CD4-positive, alpha-beta T cell treated with Interleukin-15 for 4 hours (primary cell): ENCODE measurements around the gene KIAA1671.
"Not testable (repeated sequence)": the region's sequence is repeated elsewhere in the genome, so short reads cannot be mapped to it uniquely, and the experiment has no call there.

Experiments used
- DNase-seq: peaks from one replicate; pipeline ENCODE4 v3.0.0-alpha.2; 2020; ENCODE audit warnings: low spot score

The KIAA1671 gene

GRCh38 chr22:25235547-25236290 lies 283.2 kb downstream of the KIAA1671 start:
- DNase-seq, result peak; percentile 17

- no peak for DNase-seq
Measured at GRCh38 chr22:25236417-25236816, 283.9 kb downstream of the KIAA1671 start.

GRCh38 chr22:25237503-25237902 lies 285.0 kb downstream of the KIAA1671 start:
- DNase-seq, result no peak

- DNase-seq, result not testable (repeated sequence)
Measured at GRCh38 chr22:25238058-25238457, 285.5 kb downstream of the KIAA1671 start.
